ENCODE measurements around the gene SH3BGRL.

DNA sequence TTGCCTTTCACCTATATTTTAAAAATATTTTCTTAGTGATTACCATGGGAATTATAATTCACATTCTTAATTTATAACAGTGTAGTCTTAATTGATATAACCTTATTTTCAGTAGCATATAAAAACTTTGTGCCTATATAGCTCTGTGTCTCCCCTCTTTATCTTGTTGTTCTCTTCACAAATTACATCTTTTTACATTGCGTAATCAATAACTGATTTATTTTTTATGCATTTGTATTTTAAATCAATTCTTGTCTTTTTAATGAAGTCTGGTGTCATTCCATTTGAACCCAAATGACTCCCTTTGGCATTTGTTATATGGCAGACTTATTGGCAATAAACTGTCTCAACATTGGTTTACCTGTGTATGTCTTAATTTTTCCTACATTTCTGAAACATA, 137.0 kb downstream of the SH3BGRL start:
- no peak for TF ChIP-seq EP300 (IDR thresholded peaks at IDR 0.05)
- TF ChIP-seq POLR2A (IDR thresholded peaks at IDR 0.05), result no peak
- TF ChIP-seq, protein P1, sequence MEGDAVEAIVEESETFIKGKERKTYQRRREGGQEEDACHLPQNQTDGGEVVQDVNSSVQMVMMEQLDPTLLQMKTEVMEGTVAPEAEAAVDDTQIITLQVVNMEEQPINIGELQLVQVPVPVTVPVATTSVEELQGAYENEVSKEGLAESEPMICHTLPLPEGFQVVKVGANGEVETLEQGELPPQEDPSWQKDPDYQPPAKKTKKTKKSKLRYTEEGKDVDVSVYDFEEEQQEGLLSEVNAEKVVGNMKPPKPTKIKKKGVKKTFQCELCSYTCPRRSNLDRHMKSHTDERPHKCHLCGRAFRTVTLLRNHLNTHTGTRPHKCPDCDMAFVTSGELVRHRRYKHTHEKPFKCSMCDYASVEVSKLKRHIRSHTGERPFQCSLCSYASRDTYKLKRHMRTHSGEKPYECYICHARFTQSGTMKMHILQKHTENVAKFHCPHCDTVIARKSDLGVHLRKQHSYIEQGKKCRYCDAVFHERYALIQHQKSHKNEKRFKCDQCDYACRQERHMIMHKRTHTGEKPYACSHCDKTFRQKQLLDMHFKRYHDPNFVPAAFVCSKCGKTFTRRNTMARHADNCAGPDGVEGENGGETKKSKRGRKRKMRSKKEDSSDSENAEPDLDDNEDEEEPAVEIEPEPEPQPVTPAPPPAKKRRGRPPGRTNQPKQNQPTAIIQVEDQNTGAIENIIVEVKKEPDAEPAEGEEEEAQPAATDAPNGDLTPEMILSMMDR (IDR thresholded peaks at IDR 0.05), result no peak
